Fibroblast of mammary gland (primary cell): ENCODE results near the gene CNKSR3.

Source experiments
- DNase-seq: peaks from one replicate; pipeline ENCODE4 v3.0.0-alpha.2; 2010; ENCODE audit warnings: low read depth
- H3K4me3 ChIP-seq: 2 replicates; pipeline ENCODE4 v1.5.1; 2011; ENCODE audit warnings: low read depth, mild to moderate bottlenecking, low read length, moderate library complexity; ENCODE audit not compliant: control insufficient read depth
- CTCF ChIP-seq: conservative IDR thresholded peaks from 2 replicates; pipeline ENCODE4 v1.5.1; 2011; ENCODE audit warnings: low read depth, low read length, inconsistent platforms; ENCODE audit not compliant: control insufficient read depth, insufficient read depth

Gene CNKSR3

GRCh38 chr6:154532426-154532825 is 21.9 kb upstream of the CNKSR3 start:
- DNase-seq = no peak
- no peak overlapping the region for H3K4me3 ChIP-seq
- TF ChIP-seq CTCF = no peak

GRCh38 chr6:154529957-154530356 is 19.5 kb upstream of the CNKSR3 start:
- no peak overlapping the region for H3K4me3 ChIP-seq
- DNase-seq = no peak
- TF ChIP-seq CTCF = no peak

GRCh38 chr6:154528310-154528915 is 17.9 kb upstream of the CNKSR3 start:
- TF ChIP-seq CTCF = no peak
- DNase-seq = no peak
- no peak overlapping the region for H3K4me3 ChIP-seq

GRCh38 chr6:154526996-154527395 is 16.5 kb upstream of the CNKSR3 start:
- no peak for DNase-seq
- TF ChIP-seq CTCF = no peak

GRCh38 chr6:154522576-154522975 is 12.1 kb upstream of the CNKSR3 start:
- TF ChIP-seq CTCF = no peak
- DNase-seq = no peak
- H3K4me3 ChIP-seq = no peak overlapping the region

More at GRCh38 chr6:154526996-154527395, 16.5 kb upstream of the CNKSR3 start:
- no peak overlapping the region for H3K4me3 ChIP-seq

- no peak for DNase-seq
- TF ChIP-seq CTCF = no peak
- H3K4me3 ChIP-seq = no peak overlapping the region
Measured at GRCh38 chr6:154521412-154521811, 10.9 kb upstream of the CNKSR3 start.

- TF ChIP-seq CTCF = no peak
- no peak for DNase-seq
- no peak overlapping the region for H3K4me3 ChIP-seq
Measured at GRCh38 chr6:154520280-154520679, 9.8 kb upstream of the CNKSR3 start.
